Measurements from ENCODE around the gene TXK.

GRCh38 chr4:48038666-48039065 is 95.4 kb downstream of the TXK start:
- TF ChIP-seq CTCF (IDR thresholded peaks at IDR 0.05; ENCODE audit: low read length) = no peak
- no peak for TF ChIP-seq EZH2 (IDR thresholded peaks at IDR 0.05; ENCODE audit: borderline replicate concordance, low read length)
